GM20000 (cell line): ENCODE measurements around the gene ARHGAP4.

ENCODE experiments used
- DNase-seq: peaks from one replicate; pipeline ENCODE4 v3.0.0; 2012; ENCODE audit warnings: low spot score
- CTCF ChIP-seq: IDR thresholded peaks from 2 replicates; pipeline ENCODE4 v1.5.1; 2012; ENCODE audit warnings: mild to moderate bottlenecking, control low read depth; ENCODE audit errors: extremely low read depth, missing control alignments

The ARHGAP4 gene

GRCh38 chrX:153961292-153961691 is 35.2 kb upstream of the ARHGAP4 start:
- DNase-seq: no peak
- TF ChIP-seq CTCF: no peak

DNA sequence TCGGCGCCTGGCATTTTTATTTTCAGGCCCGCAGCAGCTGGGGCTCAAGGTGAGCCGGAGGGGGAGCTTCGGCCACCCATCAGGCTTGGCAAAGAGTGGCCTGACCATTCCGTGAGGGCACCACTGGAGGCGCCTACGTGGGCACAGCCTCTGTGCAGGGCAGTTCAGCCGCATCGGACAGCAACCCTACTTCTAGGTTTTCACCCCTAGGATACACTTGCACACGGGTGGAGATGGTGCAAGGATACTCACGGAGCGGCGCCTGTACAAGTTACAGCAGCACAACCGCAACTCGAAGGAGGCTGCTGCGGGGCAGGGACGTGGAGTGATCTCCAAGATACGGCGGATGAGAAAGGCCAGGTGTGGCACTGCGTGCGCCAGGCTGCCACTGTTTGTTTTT is 34.7 kb upstream of the ARHGAP4 start:
- TF ChIP-seq CTCF: no peak
- DNase-seq: no peak

DNA sequence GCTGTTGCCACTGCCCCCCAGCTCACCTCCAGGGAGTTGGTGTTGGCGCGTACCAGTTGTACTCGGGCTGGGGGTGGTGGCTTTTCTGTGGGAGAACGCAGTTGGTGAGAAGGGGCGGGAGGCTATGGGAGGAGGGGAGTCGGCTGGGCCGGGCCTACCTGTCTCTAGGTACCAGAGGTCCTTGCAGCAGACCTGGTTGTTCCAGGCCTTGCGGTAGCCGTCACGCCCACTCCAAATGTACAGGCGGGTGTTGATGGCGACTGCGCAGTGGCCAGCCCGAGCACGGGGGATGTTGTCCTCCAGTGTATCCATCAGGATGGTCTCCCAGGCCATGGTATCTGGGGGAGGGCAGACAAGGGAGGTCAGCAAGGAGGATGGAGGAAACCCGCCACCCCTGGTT is 34.0 kb upstream of the ARHGAP4 start:
- TF ChIP-seq CTCF: no peak
- no peak for DNase-seq

DNA sequence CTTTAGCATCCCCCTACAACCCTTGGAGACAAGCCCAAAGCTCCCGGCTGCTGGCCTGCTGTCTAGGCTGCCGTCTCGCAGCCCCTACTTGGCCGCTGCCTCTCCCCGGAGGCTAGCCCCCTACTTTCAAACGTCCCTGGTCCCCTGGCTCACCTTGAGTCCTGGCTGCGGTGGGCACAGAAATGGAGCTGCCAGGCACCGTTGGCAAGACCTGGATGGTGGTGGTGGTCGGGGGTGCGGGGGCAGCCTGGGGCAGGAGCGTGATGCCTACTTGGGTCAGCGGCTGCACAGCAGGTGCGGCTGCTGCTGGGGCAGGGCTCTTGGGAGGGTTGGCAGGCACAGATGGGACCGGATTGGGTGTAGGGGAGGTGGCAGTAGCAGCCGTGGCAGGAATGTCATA is 33.6 kb upstream of the ARHGAP4 start:
- TF ChIP-seq CTCF: no peak
- no peak for DNase-seq

GRCh38 chrX:153958605-153959004 is 32.5 kb upstream of the ARHGAP4 start:
- DNase-seq: no peak
- TF ChIP-seq CTCF: no peak

DNA sequence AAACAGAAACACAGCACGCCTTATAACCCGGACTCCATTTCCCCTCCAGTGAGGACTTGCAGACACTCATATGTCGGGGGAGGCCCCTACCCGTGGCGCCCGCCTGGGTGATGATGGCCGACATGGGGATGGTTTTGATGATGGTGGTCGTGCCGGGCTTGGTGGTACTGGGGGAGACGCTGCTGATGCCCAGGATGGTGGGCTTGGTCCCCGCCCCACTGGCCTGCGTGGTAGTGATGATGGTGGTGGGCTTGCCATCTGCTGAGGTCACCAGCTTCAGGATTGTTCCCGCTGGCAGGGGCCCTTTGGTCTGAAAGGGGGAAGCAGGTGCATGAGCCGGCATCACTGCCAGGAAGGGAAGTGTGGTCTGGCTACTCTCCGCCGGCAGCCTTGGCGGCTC is 31.2 kb upstream of the ARHGAP4 start:
- no peak for DNase-seq
- TF ChIP-seq CTCF: no peak

GRCh38 chrX:153956044-153956907 is 30.2 kb upstream of the ARHGAP4 start:
- no peak for TF ChIP-seq CTCF
- DNase-seq: no peak
